IMR-90 (cell line): ENCODE measurements around the gene RHBDD2. TPM values are rescaled to one million over a fixed set of nuclear protein-coding genes. Genes with fewer than 3 reads are reported as not detected.

Source experiments
- ATAC-seq: fragments of 200-7000 bp; cut with Tn5 transposase; 2 replicates; pipeline ENCODE4 v1.9.1; 2020; ENCODE audit warnings: low read depth, mild to moderate bottlenecking, moderate library complexity
- BruUV-seq: library from RNA; stranded (reverse); fragments of 400-500 nt; replicated peaks from 2 replicates; lab custom pipeline; 2021; lab: Mats Ljungman, UMichigan
- CTCF ChIA-PET: fragments of 300-600 bp; formaldehyde crosslinking; extraction: SDS; loops from one replicate; lab custom pipeline; 2021; ENCODE audit warnings: antibody characterized with exemption; lab: Yijun Ruan, JAX
- POLR2A ChIA-PET: fragments of 300-600 bp; sonication (Branson Sonifier 250); formaldehyde crosslinking; loops from one replicate; lab custom pipeline; 2022; ENCODE audit warnings: antibody characterized with exemption; ENCODE audit not compliant: unreplicated experiment; lab: Charles Lee
- DNase-seq: peaks from one replicate; pipeline ENCODE4 v3.0.0; 2013
- H2AFZ ChIP-seq: replicated peaks from 2 replicates; pipeline ENCODE3; 2013; ENCODE audit warnings: low read length, mild to moderate bottlenecking; ENCODE audit not compliant: poor library complexity
- H2AK5ac ChIP-seq: 2 replicates; pipeline ENCODE4 v1.6.1; 2013; ENCODE audit warnings: low read depth, low read length, inconsistent platforms
- H2AK9ac ChIP-seq: replicated peaks from 2 replicates; pipeline ENCODE3; 2013; ENCODE audit warnings: mild to moderate bottlenecking, low read depth, low read length, moderate library complexity; ENCODE audit not compliant: poor library complexity
- H2BK120ac ChIP-seq: 2 replicates; pipeline ENCODE4 v1.6.1; 2013; ENCODE audit warnings: low read depth, low read length, inconsistent platforms
- H2BK15ac ChIP-seq: 3 replicates; pipeline ENCODE4 v1.6.1; 2013; ENCODE audit warnings: low read depth, low read length, inconsistent platforms
- H2BK20ac ChIP-seq: 2 replicates; pipeline ENCODE4 v1.6.1; 2013; ENCODE audit warnings: low read depth, mild to moderate bottlenecking, inconsistent platforms, low read length, moderate library complexity
- H2BK5ac ChIP-seq: 2 replicates; pipeline ENCODE4 v1.6.1; 2013; ENCODE audit warnings: mild to moderate bottlenecking, low read depth, low read length, inconsistent platforms; ENCODE audit not compliant: poor library complexity, severe bottlenecking
- H3K14ac ChIP-seq: replicated peaks from 2 replicates; pipeline ENCODE4 v1.6.1; 2013; ENCODE audit warnings: low read depth, low read length, inconsistent platforms
- H3K18ac ChIP-seq: 2 replicates; pipeline ENCODE4 v1.6.1; 2013; ENCODE audit warnings: low read depth, low read length, control low read depth
- H3K23ac ChIP-seq: 2 replicates; pipeline ENCODE4 v1.6.1; 2013; ENCODE audit warnings: low read depth, low read length, inconsistent platforms
- H3K27ac ChIP-seq: 2 replicates; pipeline ENCODE4 v1.5.1; 2013; ENCODE audit warnings: mild to moderate bottlenecking, control low read depth, low read length; ENCODE audit not compliant: insufficient read depth
- H3K27me3 ChIP-seq: 2 replicates; pipeline ENCODE4 v1.6.1; 2013; ENCODE audit warnings: low read length; ENCODE audit not compliant: control insufficient read depth, insufficient read depth
- H3K36me3 ChIP-seq: 2 replicates; pipeline ENCODE4 v1.6.1; 2013; ENCODE audit warnings: low read length, mixed read lengths; ENCODE audit not compliant: control insufficient read depth, insufficient read depth
- H3K4ac ChIP-seq: 2 replicates; pipeline ENCODE4 v1.6.1; 2013; ENCODE audit warnings: low read depth, low read length, inconsistent platforms
- H3K4me1 ChIP-seq: 2 replicates; pipeline ENCODE4 v1.6.1; 2013; ENCODE audit warnings: low read length, mixed read lengths; ENCODE audit not compliant: control insufficient read depth, insufficient read depth
- H3K4me2 ChIP-seq: 2 replicates; pipeline ENCODE4 v1.6.1; 2013; ENCODE audit warnings: low read depth, mild to moderate bottlenecking, control low read depth, low read length, moderate library complexity
- H3K4me3 ChIP-seq: 2 replicates; pipeline ENCODE4 v1.5.1; 2013; ENCODE audit warnings: low read depth, mild to moderate bottlenecking, control low read depth, low read length, moderate library complexity; ENCODE audit not compliant: insufficient read depth
- H3K56ac ChIP-seq: 2 replicates; pipeline ENCODE4 v1.6.1; 2013; ENCODE audit warnings: low read length, inconsistent platforms; ENCODE audit not compliant: insufficient read depth; ENCODE audit errors: extremely low read depth
- H3K79me1 ChIP-seq, 2 experiments: 2 replicates each; pipeline ENCODE4 v1.6.1; 2013; ENCODE audit warnings: low read length in 2 of 2, inconsistent platforms in 1 of 2, low read depth in 1 of 2
- H3K9ac ChIP-seq: 2 replicates; pipeline ENCODE4 v1.6.1; 2013; ENCODE audit warnings: low read depth, low read length, control low read depth
- H3K9me1 ChIP-seq: 2 replicates; pipeline ENCODE4 v1.6.1; 2013; ENCODE audit warnings: low read length, inconsistent platforms; ENCODE audit not compliant: insufficient read depth
- H3K9me3 ChIP-seq: 2 replicates; pipeline ENCODE4 v1.6.1; 2013; ENCODE audit warnings: low read length; ENCODE audit not compliant: control insufficient read depth, insufficient read depth
- H4K20me1 ChIP-seq: 2 replicates; pipeline ENCODE4 v1.6.1; 2013; ENCODE audit warnings: low read length, inconsistent platforms; ENCODE audit not compliant: insufficient read depth
- H4K5ac ChIP-seq: 2 replicates; pipeline ENCODE4 v1.6.1; 2013; ENCODE audit warnings: mild to moderate bottlenecking, low read depth, low read length, control low read depth
- H4K8ac ChIP-seq, 2 experiments: 2 replicates each; pipeline ENCODE4 v1.6.1; 2013; ENCODE audit warnings: low read depth in 2 of 2, low read length in 2 of 2, control low read depth in 1 of 2, inconsistent platforms in 1 of 2
- H4K91ac ChIP-seq: 2 replicates; pipeline ENCODE4 v1.6.1; 2013; ENCODE audit warnings: low read depth, low read length, inconsistent platforms; ENCODE audit not compliant: insufficient read depth
- BHLHE40 ChIP-seq: fragments of 150-350 bp; IDR thresholded peaks from 2 replicates; pipeline ENCODE4 v1.6.1; 2016; ENCODE audit warnings: mild to moderate bottlenecking, low read depth, low read length
- CEBPB ChIP-seq: IDR thresholded peaks from 2 replicates; pipeline ENCODE4 v1.6.1; 2012; ENCODE audit warnings: low read depth, low read length, improper control_type of control experiment
- CHD1 ChIP-seq: IDR thresholded peaks from 2 replicates; pipeline ENCODE4 v1.6.1; 2012; ENCODE audit warnings: low read depth, low read length, improper control_type of control experiment
- CTCF ChIP-seq: conservative IDR thresholded peaks from 2 replicates; pipeline ENCODE4 v1.5.1; 2012; ENCODE audit warnings: mild to moderate bottlenecking, low read depth, low read length, improper control_type of control experiment
- ELK1 ChIP-seq: fragments of 150-350 bp; IDR thresholded peaks from 2 replicates; pipeline ENCODE4 v1.6.1; 2016; ENCODE audit warnings: low read depth, mild to moderate bottlenecking, low read length, moderate library complexity, borderline replicate concordance
- FOS ChIP-seq: fragments of 150-350 bp; IDR thresholded peaks from 2 replicates; pipeline ENCODE4 v1.6.1; 2016; ENCODE audit warnings: low read depth, low read length
- MAFK ChIP-seq: IDR thresholded peaks from 2 replicates; pipeline ENCODE4 v1.6.1; 2012; ENCODE audit warnings: low read depth, low read length, improper control_type of control experiment
- MAZ ChIP-seq: IDR thresholded peaks from 2 replicates; pipeline ENCODE4 v1.6.1; 2012; ENCODE audit warnings: low read depth, mild to moderate bottlenecking, low read length, improper control_type of control experiment, moderate library complexity, borderline replicate concordance
- MXI1 ChIP-seq: IDR thresholded peaks from 2 replicates; pipeline ENCODE4 v1.6.1; 2012; ENCODE audit warnings: low read depth, mild to moderate bottlenecking, low read length, moderate library complexity, borderline replicate concordance
- NFE2L2 ChIP-seq: fragments of 150-350 bp; IDR thresholded peaks from 2 replicates; pipeline ENCODE4 v1.6.1; 2016; ENCODE audit warnings: low read depth, mild to moderate bottlenecking, low read length
- POLR2A ChIP-seq: IDR thresholded peaks from 2 replicates; pipeline ENCODE4 v1.6.1; 2012; ENCODE audit warnings: mild to moderate bottlenecking, low read depth, low read length
- RAD21 ChIP-seq: IDR thresholded peaks from 2 replicates; pipeline ENCODE4 v1.6.1; 2012; ENCODE audit warnings: low read length, improper control_type of control experiment
- RCOR1 ChIP-seq: IDR thresholded peaks from 2 replicates; pipeline ENCODE4 v1.6.1; 2012; ENCODE audit warnings: mild to moderate bottlenecking, low read length, improper control_type of control experiment; ENCODE audit not compliant: insufficient replicate concordance
- RFX5 ChIP-seq: IDR thresholded peaks from 2 replicates; pipeline ENCODE4 v1.8.0; 2012; ENCODE audit warnings: low read depth, mild to moderate bottlenecking, low read length, moderate library complexity
- SMC3 ChIP-seq: fragments of 150-350 bp; IDR thresholded peaks from 2 replicates; pipeline ENCODE4 v1.6.1; 2016; ENCODE audit warnings: low read depth, mild to moderate bottlenecking, antibody characterized with exemption, low read length, moderate library complexity
- WGBS, 2 experiments: methylation state at CpG; one replicate each; pipeline versions ENCODE4 v1.1.5 to v1.1.7; 2013; ENCODE audit warnings: missing lambda C conversion rate in 2 of 2; ENCODE audit not compliant: insufficient read length in 1 of 2; ENCODE audit errors: extremely low coverage in 2 of 2; 5-methylcytosine and 5-hydroxymethylcytosine counted together
- dilution Hi-C: fragments of 300-500 bp; cut with HindIII; formaldehyde crosslinking; loops from one replicate; pipeline ENCODE4 v1.14.3; 2018; ENCODE audit warnings: low sequenced_read_pairs; ENCODE audit not compliant: unreplicated experiment
- in situ Hi-C: fragments of 300-500 bp; cut with MboI; formaldehyde crosslinking; loops from 3 replicates; pipeline ENCODE4 v1.14.3; 2019; ENCODE audit warnings: low sequenced_read_pairs, inconsistent platforms, mixed read lengths
- intact Hi-C: fragments of 100-400 bp; cut with micrococcal nuclease; formaldehyde crosslinking; loops from 2 replicates; pipeline ENCODE4 v1.10.0; 2022
- polyA plus RNA-seq, 3 experiments: library from polyadenylated mRNA; depleted of rRNA; stranded (reverse); fragments of >200 nt; gene quantifications; 2 replicates each; pipeline ENCODE4 v1.2.3, GENCODE V29; 2012; ENCODE audit warnings: low replicate concordance in 1 of 3
- total RNA-seq: library from RNA; depleted of rRNA; stranded (reverse); fragments of >200 nt; gene quantifications from 2 replicates; pipeline ENCODE4 v1.2.3, GENCODE V29; 2012

RHBDD2 gene
- total and polyA plus RNA-seq, 2 of the 4 experiments (the other 2 are of a cell fraction), result 9.7 to 42.4 TPM

GRCh38 chr7:75906991-75907667 lies 28.3 kb downstream of the RHBDD2 start:
- 92% methylated on average over 2 of the region's 10 CpGs; no CpG with 5 or more reads in 1 of the 2 experiments for WGBS, 2 experiments

More at GRCh38 chr7:75906991-75907667, 28.3 kb downstream of the RHBDD2 start:
- no peaks in the 10 kb centered on the region for H3K36me3 ChIP-seq
- H3K4me1 ChIP-seq, result peaks cover 7% of the 10 kb centered on the region; the same call in 1 of the 2 replicates
- H3K79me1 ChIP-seq, result no peaks in the 10 kb centered on the region
- H3K18ac ChIP-seq, result no peak overlapping the region
- peaks cover 8% of the 10 kb centered on the region; the same call in 1 of the 2 replicates for H3K9me1 ChIP-seq
- no peak overlapping the region for H2BK15ac ChIP-seq
- TF ChIP-seq RCOR1, result no peak
- TF ChIP-seq MXI1, result no peak
- TF ChIP-seq RFX5, result no peak
- no peak for TF ChIP-seq NFE2L2
- no peak for TF ChIP-seq POLR2A
- no peak for TF ChIP-seq BHLHE40
- no peak for TF ChIP-seq CHD1
- TF ChIP-seq RAD21, result no peak
- no peak for TF ChIP-seq MAZ
- no peak for TF ChIP-seq MAFK
- no peak for TF ChIP-seq SMC3
- no peak for TF ChIP-seq CTCF
- no peak for TF ChIP-seq ELK1
- TF ChIP-seq CEBPB, result no peak
- no peak for TF ChIP-seq FOS
- H2AK5ac ChIP-seq, result no peak overlapping the region
- H3K27me3 ChIP-seq, result no peaks in the 10 kb centered on the region
- no peak overlapping the region for H4K91ac ChIP-seq
- no peak overlapping the region for H2BK5ac ChIP-seq
- no peak overlapping the region for H2BK20ac ChIP-seq
- no peak overlapping the region for H3K4ac ChIP-seq
- no peak overlapping the region for H2AK9ac ChIP-seq
- no peak for ATAC-seq
- no peak overlapping the region for H3K9ac ChIP-seq
- in situ Hi-C loops, result no loop called here
- no peaks in the 10 kb centered on the region for H3K9me3 ChIP-seq
- no TSS peak for BruUV-seq
- no peaks in the 10 kb centered on the region; the same call in 1 of the 2 replicates for H4K20me1 ChIP-seq
- no peak overlapping the region for H3K4me2 ChIP-seq
- H4K8ac ChIP-seq, result no peak overlapping the region
- H3K56ac ChIP-seq, result no peak overlapping the region
- no peak overlapping the region for H3K14ac ChIP-seq
- no peak for DNase-seq
- ChIA-PET CTCF (no interaction called here), POLR2A (interaction anchor here (0.6 kb wide), 1 partner anchor 8 kb away, joined by 3 read pairs; no protein-coding TSS in a partner anchor)
- H3K4me3 ChIP-seq, result no peak overlapping the region
- intact Hi-C loops, result no loop called here
- dilution Hi-C loops, result no loop called here
- H2BK120ac ChIP-seq, result no peak overlapping the region
- H2AFZ ChIP-seq, result no peak overlapping the region
- no peak overlapping the region for H3K23ac ChIP-seq
- H4K5ac ChIP-seq, result no peak overlapping the region
- no peak overlapping the region for H3K27ac ChIP-seq
